ENCODE data around the gene GNB1. TPM values are rescaled to one million over a fixed set of nuclear protein-coding genes. Genes with fewer than 3 reads are reported as not detected.
"Not testable (repeated sequence)": the region's sequence is repeated elsewhere in the genome, so short reads cannot be mapped to it uniquely, and the experiment has no call there.

The GNB1 gene
- total RNA-seq, 1 experiment from 2014 or later: 362 TPM

- no peak for DNase-seq (ENCODE audit: low read depth)
- in situ Hi-C loops (cut with HindIII; ENCODE audit: low pct_unique_long_range_greater_than_20kb, low sequenced_read_pairs): no loop called here
These were observed 16.0 kb downstream of the GNB1 start for GRCh38 chr1:1874901-1875300.

- in situ Hi-C loops (cut with HindIII; ENCODE audit: low pct_unique_long_range_greater_than_20kb, low sequenced_read_pairs): no loop called here
- DNase-seq (ENCODE audit: low read depth): no peak
These were observed 17.7 kb downstream of the GNB1 start for GRCh38 chr1:1873186-1873585.

- in situ Hi-C loops (cut with HindIII; ENCODE audit: low pct_unique_long_range_greater_than_20kb, low sequenced_read_pairs): no loop called here
- no peak for DNase-seq (ENCODE audit: low read depth)
These were observed 18.4 kb downstream of the GNB1 start for GRCh38 chr1:1872329-1872994.

GRCh38 chr1:1869469-1869868, 21.4 kb downstream of the GNB1 start:
- in situ Hi-C loops (cut with HindIII; ENCODE audit: low pct_unique_long_range_greater_than_20kb, low sequenced_read_pairs): no loop called here
- DNase-seq (ENCODE audit: low read depth): no peak

GRCh38 chr1:1867164-1867563, 23.7 kb downstream of the GNB1 start:
- DNase-seq (ENCODE audit: low read depth): no peak
- in situ Hi-C loops (cut with HindIII; ENCODE audit: low pct_unique_long_range_greater_than_20kb, low sequenced_read_pairs): no loop called here

GRCh38 chr1:1862905-1863547, 27.9 kb downstream of the GNB1 start:
- in situ Hi-C loops (cut with HindIII; ENCODE audit: low pct_unique_long_range_greater_than_20kb, low sequenced_read_pairs): no loop called here
- DNase-seq (ENCODE audit: low read depth): no peak

GRCh38 chr1:1861761-1862310, 29.1 kb downstream of the GNB1 start:
- in situ Hi-C loops (cut with HindIII; ENCODE audit: low pct_unique_long_range_greater_than_20kb, low sequenced_read_pairs); DNase-seq (ENCODE audit: low read depth): not testable (repeated sequence)

- no peak for DNase-seq (ENCODE audit: low read depth)
- in situ Hi-C loops (cut with HindIII; ENCODE audit: low pct_unique_long_range_greater_than_20kb, low sequenced_read_pairs): no loop called here
These were observed 29.6 kb downstream of the GNB1 start for GRCh38 chr1:1861339-1861730.

GRCh38 chr1:1859970-1860697, 30.8 kb downstream of the GNB1 start:
- in situ Hi-C loops (cut with HindIII; ENCODE audit: low pct_unique_long_range_greater_than_20kb, low sequenced_read_pairs); DNase-seq (ENCODE audit: low read depth): not testable (repeated sequence)

GRCh38 chr1:1858382-1859086, 32.4 kb downstream of the GNB1 start:
- in situ Hi-C loops (cut with HindIII; ENCODE audit: low pct_unique_long_range_greater_than_20kb, low sequenced_read_pairs): no loop called here
- no peak for DNase-seq (ENCODE audit: low read depth)

GRCh38 chr1:1857096-1857703, 33.7 kb downstream of the GNB1 start:
- DNase-seq (ENCODE audit: low read depth): no peak
- in situ Hi-C loops (cut with HindIII; ENCODE audit: low pct_unique_long_range_greater_than_20kb, low sequenced_read_pairs): no loop called here

- DNase-seq (ENCODE audit: low read depth); in situ Hi-C loops (cut with HindIII; ENCODE audit: low pct_unique_long_range_greater_than_20kb, low sequenced_read_pairs): not testable (repeated sequence)
These were observed 34.7 kb downstream of the GNB1 start for GRCh38 chr1:1856161-1856560.

GRCh38 chr1:1853593-1854257, 37.2 kb downstream of the GNB1 start:
- in situ Hi-C loops (cut with HindIII; ENCODE audit: low pct_unique_long_range_greater_than_20kb, low sequenced_read_pairs): no loop called here
- no peak for DNase-seq (ENCODE audit: low read depth)

GRCh38 chr1:1852619-1853414, 38.1 kb downstream of the GNB1 start:
- DNase-seq (ENCODE audit: low read depth): no peak
- in situ Hi-C loops (cut with HindIII; ENCODE audit: low pct_unique_long_range_greater_than_20kb, low sequenced_read_pairs): no loop called here

GRCh38 chr1:1847890-1848289, 43.0 kb downstream of the GNB1 start:
- no peak for DNase-seq (ENCODE audit: low read depth)
- in situ Hi-C loops (cut with HindIII; ENCODE audit: low pct_unique_long_range_greater_than_20kb, low sequenced_read_pairs): no loop called here

GRCh38 chr1:1847061-1847850, 43.6 kb downstream of the GNB1 start:
- in situ Hi-C loops (cut with HindIII; ENCODE audit: low pct_unique_long_range_greater_than_20kb, low sequenced_read_pairs): no loop called here
- DNase-seq (ENCODE audit: low read depth): no peak

Measured in Caki2 (cell line).